Skeletal muscle tissue (tissue), 4 donors: ENCODE measurements around the gene PGBD5. TPM values are rescaled to one million over a fixed set of nuclear protein-coding genes. Genes with fewer than 3 reads are reported as not detected.
"Not testable (repeated sequence)": the region's sequence is repeated elsewhere in the genome, so short reads cannot be mapped to it uniquely, and the experiment has no call there.

ENCODE experiments used
- H3K27ac ChIP-seq: one replicate; pipeline ENCODE4 v1.7.0; 2013; ENCODE audit warnings: mild to moderate bottlenecking, low read depth, low read length, inconsistent platforms
- H3K27me3 ChIP-seq, 3 donors: one replicate each; pipeline ENCODE4 v1.7.0; 2013; ENCODE audit warnings: low read length in 3 of 3; ENCODE audit not compliant: control insufficient read depth in 3 of 3, insufficient read depth in 3 of 3
- H3K36me3 ChIP-seq, 3 donors: one replicate each; pipeline ENCODE4 v1.7.0; 2013; ENCODE audit warnings: low read length in 3 of 3; ENCODE audit not compliant: control insufficient read depth in 3 of 3, insufficient read depth in 3 of 3
- H3K4me1 ChIP-seq, 3 donors: one replicate each; pipeline ENCODE4 v1.7.0; 2013; ENCODE audit warnings: low read length in 3 of 3, mild to moderate bottlenecking in 3 of 3; ENCODE audit not compliant: control insufficient read depth in 3 of 3, insufficient read depth in 3 of 3
- H3K4me3 ChIP-seq, 3 donors: one replicate each; pipeline ENCODE4 v1.7.0; 2013; ENCODE audit warnings: low read length in 3 of 3
- H3K9ac ChIP-seq, 3 donors: one replicate each; pipeline ENCODE4 v1.7.0; 2013; ENCODE audit warnings: low read length in 3 of 3, mild to moderate bottlenecking in 3 of 3, moderate library complexity in 2 of 3, low read depth in 1 of 3
- H3K9me3 ChIP-seq, 3 donors: one replicate each; pipeline ENCODE4 v1.7.0; 2013; ENCODE audit warnings: low read length in 3 of 3; ENCODE audit not compliant: control insufficient read depth in 3 of 3
- total RNA-seq: library from RNA; depleted of rRNA; stranded (reverse); fragments of >200 nt; gene quantifications from one replicate; pipeline ENCODE4 v1.2.3, GENCODE V29; 2014
- donor health status: Osteomylitis.

The PGBD5 gene, protein sequence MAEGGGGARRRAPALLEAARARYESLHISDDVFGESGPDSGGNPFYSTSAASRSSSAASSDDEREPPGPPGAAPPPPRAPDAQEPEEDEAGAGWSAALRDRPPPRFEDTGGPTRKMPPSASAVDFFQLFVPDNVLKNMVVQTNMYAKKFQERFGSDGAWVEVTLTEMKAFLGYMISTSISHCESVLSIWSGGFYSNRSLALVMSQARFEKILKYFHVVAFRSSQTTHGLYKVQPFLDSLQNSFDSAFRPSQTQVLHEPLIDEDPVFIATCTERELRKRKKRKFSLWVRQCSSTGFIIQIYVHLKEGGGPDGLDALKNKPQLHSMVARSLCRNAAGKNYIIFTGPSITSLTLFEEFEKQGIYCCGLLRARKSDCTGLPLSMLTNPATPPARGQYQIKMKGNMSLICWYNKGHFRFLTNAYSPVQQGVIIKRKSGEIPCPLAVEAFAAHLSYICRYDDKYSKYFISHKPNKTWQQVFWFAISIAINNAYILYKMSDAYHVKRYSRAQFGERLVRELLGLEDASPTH
- total RNA-seq, result 5.7 TPM

DNA sequence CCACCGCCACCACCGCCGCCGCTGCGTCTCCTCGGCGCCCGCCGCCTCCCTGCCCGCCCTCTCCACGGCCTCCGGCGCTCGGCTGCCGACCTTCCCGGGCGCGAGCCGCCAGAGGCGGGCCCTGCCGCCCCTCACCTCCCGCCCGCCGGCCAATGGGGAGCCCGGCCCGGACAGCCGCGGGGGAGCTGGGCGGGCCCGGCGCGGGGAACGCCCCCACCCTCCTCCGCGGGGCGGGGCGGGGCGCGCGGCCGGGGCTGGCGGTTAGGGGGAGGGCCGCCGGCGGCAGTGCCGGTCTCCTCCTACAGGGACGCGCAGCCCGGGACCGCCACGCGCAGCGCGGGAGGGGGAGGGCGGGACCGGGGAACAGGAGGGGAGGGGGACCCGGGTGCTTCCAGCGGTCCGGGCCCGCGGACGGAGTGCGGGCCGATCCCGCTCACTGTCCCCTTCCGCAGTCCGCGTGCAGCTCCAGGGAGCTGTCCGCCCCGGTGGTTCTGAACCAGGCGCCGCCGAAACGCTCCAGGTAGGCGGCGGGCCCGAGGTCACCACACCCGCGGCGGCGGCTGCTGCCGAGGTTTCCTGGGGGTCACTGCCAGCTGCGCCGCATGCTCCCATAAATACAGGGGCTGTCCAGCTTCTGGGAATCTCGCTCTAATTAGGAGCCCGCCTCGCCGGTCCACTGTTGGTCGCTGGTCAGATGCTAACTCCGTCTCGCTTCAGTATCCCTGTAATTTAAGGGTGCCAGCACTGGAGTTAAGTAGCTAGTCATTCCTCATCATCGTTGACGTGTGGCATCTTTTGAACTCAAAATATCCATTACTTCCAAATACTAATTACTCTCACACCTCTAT is at the start of gene PGBD5:
PGBD5 (minus strand) TSS at position 87 of the 848 bp plus-strand sequence. CDS start 404 bp downstream, outside the sequence.
- Histone ChIP-seq H3K4me1 (peaks cover 9 to 16% (median 14%) of the 10 kb centered on the region in 3 donors), H3K9ac (no peak within 1 kb of the TSS), H3K9me3 (no peaks in the 10 kb centered on the region), H3K27ac (no peak within 1 kb of the TSS), H3K4me3 (peak within 1 kb of the TSS in 2 of 3 donors; percentile 8 to 49), H3K36me3 (no peaks in the 10 kb centered on the region), H3K27me3 (peaks cover 21 to 27% (median 25%) of the 10 kb centered on the region in 3 donors)

DNA sequence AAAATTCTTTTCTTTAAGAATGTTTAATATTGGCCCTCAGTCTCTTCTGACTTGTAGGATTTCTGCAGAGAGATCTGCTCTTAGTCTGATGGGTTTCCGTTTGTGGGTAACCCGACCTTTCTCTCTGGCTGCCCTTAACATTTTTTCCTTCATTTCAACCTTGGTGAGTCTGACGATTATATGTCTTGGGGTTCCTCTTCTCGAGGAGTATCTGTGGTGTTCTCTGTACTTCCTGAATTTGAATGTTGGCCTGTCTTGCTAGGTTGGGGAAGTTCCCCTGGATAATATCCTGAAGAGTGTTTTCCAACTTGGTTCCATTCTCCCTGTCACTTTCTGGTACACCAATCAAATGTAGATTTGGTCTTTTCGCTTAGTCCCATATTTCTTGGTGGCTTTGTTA is 48.8 kb upstream of the PGBD5 start:
- H3K27me3 ChIP-seq, result not testable (repeated sequence)

DNA sequence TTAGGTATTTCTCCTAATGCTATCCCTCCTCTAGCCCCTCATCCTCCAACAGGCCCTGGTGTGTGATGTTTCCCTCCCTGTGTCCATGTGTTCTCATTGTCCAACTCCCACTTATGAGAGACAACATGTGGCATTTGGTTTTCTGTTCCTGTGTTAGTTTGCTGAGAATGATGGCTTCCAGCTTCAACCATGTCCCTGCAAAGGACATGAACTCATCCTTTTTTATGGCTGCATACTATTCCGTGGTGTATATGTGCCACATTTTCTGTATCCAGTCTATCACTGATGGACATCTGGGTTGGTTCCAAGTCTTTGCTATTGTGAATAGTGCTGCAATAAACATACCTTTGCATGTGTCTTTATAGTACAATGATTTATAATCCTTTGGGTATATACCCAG is 44.6 kb upstream of the PGBD5 start:
- H3K4me3 ChIP-seq, H3K27ac ChIP-seq, H3K9ac ChIP-seq, H3K36me3 ChIP-seq, H3K27me3 ChIP-seq, H3K4me1 ChIP-seq, H3K9me3 ChIP-seq: not testable (repeated sequence)

More for the DNA sequence above, 48.8 kb upstream of the PGBD5 start:
- H3K4me3 ChIP-seq, H3K27ac ChIP-seq, H3K9me3 ChIP-seq, H3K36me3 ChIP-seq, H3K9ac ChIP-seq, H3K4me1 ChIP-seq: not testable (repeated sequence)

DNA sequence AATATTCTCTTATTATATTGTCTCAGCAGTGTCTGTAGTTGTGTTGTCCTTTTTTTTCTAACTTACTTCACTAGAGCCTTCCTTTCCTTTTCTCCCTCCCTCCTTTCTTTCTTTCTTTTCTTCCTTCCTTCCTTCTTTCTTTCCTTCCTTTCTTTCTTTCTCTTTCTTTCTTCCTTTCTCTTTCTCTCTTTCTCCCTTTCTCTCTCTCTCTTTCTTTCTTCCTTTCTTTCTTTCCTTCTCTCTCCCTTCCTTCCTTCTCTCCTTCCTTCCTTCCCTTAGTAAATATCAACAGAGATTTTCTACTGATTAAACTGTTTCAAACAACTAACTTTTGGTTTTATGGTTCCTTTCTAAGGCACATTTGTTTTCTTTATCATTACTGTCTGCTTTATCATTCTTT is 43.1 kb upstream of the PGBD5 start:
- Histone ChIP-seq H3K4me3 (no peak overlapping the region), H3K27me3 (no peaks in the 10 kb centered on the region), H3K36me3 (no peaks in the 10 kb centered on the region), H3K27ac (no peak overlapping the region), H3K9me3 (no peaks in the 10 kb centered on the region), H3K4me1 (no peaks in the 10 kb centered on the region), H3K9ac (no peak overlapping the region)

DNA sequence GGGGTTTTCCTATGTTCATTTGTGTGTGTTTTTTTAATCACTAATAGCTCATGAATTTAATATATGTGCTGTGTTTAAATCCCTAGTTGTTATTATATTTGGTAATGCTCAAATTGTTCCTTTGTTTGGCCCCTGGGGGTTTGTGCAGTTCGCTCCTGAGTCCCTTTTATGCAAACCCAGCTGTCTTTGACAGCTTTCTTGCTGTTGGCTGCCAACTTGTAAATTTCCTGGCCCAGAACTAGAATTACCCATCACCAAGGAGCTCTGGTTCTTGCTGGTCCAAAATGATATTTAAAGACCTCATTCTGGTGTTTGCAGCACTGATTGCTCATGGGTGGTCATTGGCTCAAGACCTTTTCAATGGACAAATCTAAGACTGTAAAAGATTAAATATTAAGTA is 39.6 kb upstream of the PGBD5 start:
- Histone ChIP-seq H3K27ac (no peak overlapping the region), H3K27me3 (peaks cover 0 to 3% (median 0%) of the 10 kb centered on the region in 3 donors), H3K4me1 (no peaks in the 10 kb centered on the region), H3K9me3 (no peaks in the 10 kb centered on the region), H3K36me3 (no peaks in the 10 kb centered on the region), H3K9ac (no peak overlapping the region), H3K4me3 (no peak overlapping the region)

DNA sequence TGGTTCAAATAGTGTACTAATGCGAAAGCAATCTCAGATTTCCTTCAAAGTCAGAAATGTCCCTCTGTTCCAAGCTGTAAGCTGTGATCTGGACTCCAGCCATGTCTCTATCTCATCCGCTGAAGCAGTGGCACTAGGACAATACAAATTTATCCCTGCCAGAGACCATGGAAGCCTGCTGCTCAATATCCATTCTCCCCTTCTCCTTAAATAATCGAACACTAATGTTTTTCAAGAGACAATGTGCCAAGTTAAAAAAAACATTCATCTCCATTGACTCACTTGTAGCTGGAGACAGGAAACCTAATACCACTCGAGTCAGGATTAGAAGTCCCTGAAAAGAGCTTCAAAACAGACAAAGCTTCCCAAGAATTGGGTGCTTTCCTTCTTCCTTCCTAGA is 38.5 kb upstream of the PGBD5 start:
- Histone ChIP-seq H3K36me3 (no peaks in the 10 kb centered on the region), H3K9ac (no peak overlapping the region), H3K4me3 (no peak overlapping the region), H3K27ac (no peak overlapping the region), H3K4me1 (no peaks in the 10 kb centered on the region), H3K27me3 (peaks cover 0 to 3% (median 2%) of the 10 kb centered on the region in 3 donors), H3K9me3 (no peaks in the 10 kb centered on the region)

DNA sequence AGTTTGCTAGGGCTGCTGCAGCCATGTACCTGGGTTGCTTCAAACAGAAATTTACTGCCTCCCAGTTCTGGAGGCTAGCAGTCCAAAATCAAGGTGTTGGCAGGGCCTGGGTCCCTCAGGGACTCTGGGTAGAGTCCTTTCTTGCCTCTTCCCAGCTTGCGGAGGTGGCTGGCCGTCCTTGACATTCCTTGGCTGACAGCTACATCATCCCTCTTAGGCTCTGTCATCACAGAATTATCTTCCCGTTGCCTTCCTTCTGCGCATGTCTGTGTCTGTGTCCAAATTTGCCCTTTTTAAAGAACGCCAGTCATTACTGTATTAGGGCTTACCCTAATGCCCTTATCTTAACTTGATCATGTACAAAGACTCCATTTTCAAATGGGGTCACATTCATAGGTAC is 37.6 kb upstream of the PGBD5 start:
- H3K27ac ChIP-seq, result no peak overlapping the region
- H3K9ac ChIP-seq, result no peak overlapping the region
- no peaks in the 10 kb centered on the region for H3K36me3 ChIP-seq
- H3K9me3 ChIP-seq, result no peaks in the 10 kb centered on the region
- H3K4me3 ChIP-seq, result no peak overlapping the region
- no peaks in the 10 kb centered on the region for H3K4me1 ChIP-seq
- H3K27me3 ChIP-seq, result peaks cover 0 to 3% (median 2%) of the 10 kb centered on the region in 3 donors

DNA sequence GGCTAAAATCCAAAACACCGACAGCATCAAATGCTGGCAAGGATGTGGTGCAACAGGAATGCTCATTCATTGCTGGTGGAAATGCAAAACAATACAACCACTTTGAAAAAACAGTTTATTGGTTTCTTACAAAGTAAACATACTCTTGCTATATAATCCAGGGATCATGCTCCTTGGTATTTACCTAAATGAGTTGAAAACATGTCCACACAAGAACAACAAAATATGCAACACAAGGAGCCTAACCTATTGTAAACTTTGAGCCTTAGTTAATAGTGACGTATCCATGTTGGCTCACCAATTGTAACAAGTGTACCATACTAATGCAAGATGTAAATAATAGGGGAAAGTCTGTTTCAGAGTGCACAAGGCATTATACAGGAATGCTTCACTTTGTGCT is 37.2 kb upstream of the PGBD5 start:
- H3K4me1 ChIP-seq, result no peaks in the 10 kb centered on the region
- H3K9ac ChIP-seq, result no peak overlapping the region
- no peak overlapping the region for H3K27ac ChIP-seq
- no peak overlapping the region for H3K4me3 ChIP-seq
- no peaks in the 10 kb centered on the region for H3K9me3 ChIP-seq
- no peaks in the 10 kb centered on the region for H3K36me3 ChIP-seq
- H3K27me3 ChIP-seq, result peaks cover 0 to 3% (median 2%) of the 10 kb centered on the region in 3 donors

DNA sequence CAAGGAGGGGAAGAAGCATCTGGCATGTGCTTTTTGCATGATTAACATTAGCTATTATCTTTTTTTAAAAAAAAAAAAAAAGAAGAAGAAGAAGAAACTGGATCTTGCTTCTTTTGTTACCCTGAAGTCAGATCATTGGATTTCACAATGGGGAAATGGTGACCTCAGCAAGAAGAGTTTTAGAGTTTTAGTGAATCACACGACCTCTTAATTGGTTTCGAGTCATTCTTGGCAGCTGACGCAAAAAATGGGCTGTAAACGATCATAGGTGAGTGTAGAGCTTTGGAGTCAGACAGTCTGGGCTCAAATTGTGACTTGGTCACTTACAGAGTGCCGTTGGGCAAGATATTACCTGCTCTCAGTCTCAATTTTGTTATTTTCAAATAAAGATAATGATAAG is 33.3 kb upstream of the PGBD5 start:
- H3K27me3 ChIP-seq, result peaks cover 0 to 3% (median 2%) of the 10 kb centered on the region in 3 donors
- no peak overlapping the region for H3K27ac ChIP-seq
- H3K4me1 ChIP-seq, result no peaks in the 10 kb centered on the region
- no peak overlapping the region for H3K4me3 ChIP-seq
- no peaks in the 10 kb centered on the region for H3K9me3 ChIP-seq
- no peaks in the 10 kb centered on the region for H3K36me3 ChIP-seq
- H3K9ac ChIP-seq, result no peak overlapping the region

DNA sequence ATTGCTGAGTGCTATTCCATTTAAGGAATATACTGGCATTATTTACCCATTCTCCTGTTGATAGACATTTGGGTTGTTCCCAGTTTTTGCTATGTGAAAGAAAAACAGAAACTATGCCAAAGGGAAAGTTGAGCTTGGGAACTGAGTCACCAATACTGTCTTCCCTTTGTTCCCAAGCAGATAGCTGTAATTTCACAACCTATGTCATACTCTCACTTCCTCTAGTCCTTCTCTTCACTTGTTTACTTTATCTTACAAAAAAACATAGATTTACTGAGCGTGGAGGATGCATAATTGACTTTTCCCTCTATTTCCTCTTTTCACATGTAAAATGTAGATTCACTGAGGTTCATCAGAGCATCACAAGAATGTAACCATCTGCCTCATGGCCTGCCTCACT is 32.4 kb upstream of the PGBD5 start:
- H3K4me1 ChIP-seq, result no peaks in the 10 kb centered on the region
- H3K9me3 ChIP-seq, result no peaks in the 10 kb centered on the region
- H3K27me3 ChIP-seq, result peaks cover 0 to 3% (median 2%) of the 10 kb centered on the region in 3 donors
- no peak overlapping the region for H3K9ac ChIP-seq
- no peaks in the 10 kb centered on the region for H3K36me3 ChIP-seq
- no peak overlapping the region for H3K4me3 ChIP-seq
- no peak overlapping the region for H3K27ac ChIP-seq
